Kidney epithelial cell (primary cell): Measurements from ENCODE around the gene B2M. TPM values are rescaled to one million over a fixed set of nuclear protein-coding genes. Genes with fewer than 3 reads are reported as not detected.
"Not testable (repeated sequence)": the region's sequence is repeated elsewhere in the genome, so short reads cannot be mapped to it uniquely, and the experiment has no call there.

Experiments
- DNase-seq: peaks from one replicate; pipeline ENCODE4 v3.0.0-alpha.2; 2010; ENCODE audit warnings: low read depth
- H3K27me3 ChIP-seq: 2 replicates; pipeline ENCODE4 v1.6.0; 2011; ENCODE audit warnings: low read length; ENCODE audit not compliant: control insufficient read depth, insufficient read depth
- H3K36me3 ChIP-seq: 2 replicates; pipeline ENCODE4 v1.5.1; 2011; ENCODE audit warnings: low read length; ENCODE audit not compliant: control insufficient read depth, insufficient read depth
- H3K4me3 ChIP-seq: 2 replicates; pipeline ENCODE4 v1.5.1; 2011; ENCODE audit warnings: low read depth, mild to moderate bottlenecking, control low read depth, low read length
- CTCF ChIP-seq: IDR thresholded peaks from 2 replicates; pipeline ENCODE4 v1.5.1; 2011; ENCODE audit warnings: mild to moderate bottlenecking, moderate library complexity, low read length, control low read depth, inconsistent platforms; ENCODE audit not compliant: insufficient read depth, poor library complexity, severe bottlenecking
- total RNA-seq: library from RNA; depleted of rRNA; stranded (reverse); fragments of >200 nt; gene quantifications from 2 replicates; pipeline ENCODE4 v1.2.3, GENCODE V29; 2015

Gene B2M
- total RNA-seq, 1 donor from 2014 or later: 956 TPM

DNA sequence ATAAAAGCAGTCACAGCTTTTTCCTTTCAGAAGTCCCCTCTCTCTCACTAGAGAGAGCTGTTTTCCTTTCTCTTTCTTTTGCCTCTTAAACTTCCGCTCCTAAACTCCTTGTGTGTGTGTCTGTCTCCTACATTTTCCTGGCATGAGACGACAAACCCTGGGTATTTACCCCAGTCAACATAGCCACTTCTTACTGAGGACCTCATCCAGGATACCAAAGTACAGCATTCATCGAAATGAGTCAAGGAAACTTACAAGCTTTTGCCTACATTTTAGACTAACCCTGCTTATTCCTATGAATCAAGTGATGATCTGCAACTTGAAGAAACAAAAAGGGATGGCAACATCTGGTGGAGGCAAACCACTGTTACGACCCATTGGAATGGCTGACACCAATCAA is 16.9 kb upstream of the B2M start:
- Histone ChIP-seq H3K36me3 (no peaks in the 10 kb centered on the region), H3K27me3 (no peaks in the 10 kb centered on the region), H3K4me3 (no peak overlapping the region)
- no peak for TF ChIP-seq CTCF
- no peak for DNase-seq

DNA sequence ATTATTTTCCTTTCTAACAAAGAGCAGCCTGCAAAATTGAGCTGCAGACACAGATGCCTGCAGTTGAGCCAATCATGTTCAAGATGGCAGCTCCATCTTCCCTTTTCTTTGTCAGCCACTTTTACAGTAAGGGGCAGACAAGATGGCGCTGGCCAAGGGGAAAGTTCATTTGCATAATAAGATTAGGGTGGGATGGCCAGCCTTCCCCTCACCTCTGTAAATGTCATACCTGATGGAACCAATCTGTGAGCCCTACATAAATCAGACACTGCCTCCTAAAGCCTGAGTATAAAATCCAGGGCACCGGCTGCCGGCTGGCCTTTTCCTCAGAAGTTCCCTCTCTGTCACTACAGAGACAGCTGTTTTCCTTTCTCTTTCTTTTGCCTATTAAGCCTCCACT is 16.0 kb upstream of the B2M start:
- Histone ChIP-seq H3K4me3 (no peak overlapping the region), H3K27me3 (no peaks in the 10 kb centered on the region), H3K36me3 (no peaks in the 10 kb centered on the region)
- DNase-seq: no peak
- TF ChIP-seq CTCF: no peak

DNA sequence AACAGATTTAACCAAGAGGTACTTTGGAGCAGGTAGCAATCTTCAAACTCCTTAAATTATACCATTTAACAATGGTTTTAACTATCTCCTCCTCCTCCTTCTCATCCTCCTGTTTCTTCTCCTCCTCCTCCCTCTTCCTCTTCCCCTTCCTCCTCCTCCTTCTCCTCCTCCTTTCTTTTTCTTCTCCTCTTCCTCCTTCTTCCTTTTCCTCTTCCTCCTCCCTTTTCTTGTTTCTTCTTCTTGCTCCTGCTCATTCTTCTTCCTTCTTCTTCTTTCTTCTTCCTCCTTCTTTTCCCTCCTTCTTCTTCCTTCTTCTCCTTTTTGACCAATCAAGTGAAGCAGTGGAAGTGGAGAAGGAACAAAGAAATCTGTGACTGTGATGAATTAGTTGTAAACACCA is 14.3 kb upstream of the B2M start:
- Histone ChIP-seq H3K4me3 (no peak overlapping the region), H3K27me3 (no peaks in the 10 kb centered on the region), H3K36me3 (no peaks in the 10 kb centered on the region)
- no peak for TF ChIP-seq CTCF
- no peak for DNase-seq

DNA sequence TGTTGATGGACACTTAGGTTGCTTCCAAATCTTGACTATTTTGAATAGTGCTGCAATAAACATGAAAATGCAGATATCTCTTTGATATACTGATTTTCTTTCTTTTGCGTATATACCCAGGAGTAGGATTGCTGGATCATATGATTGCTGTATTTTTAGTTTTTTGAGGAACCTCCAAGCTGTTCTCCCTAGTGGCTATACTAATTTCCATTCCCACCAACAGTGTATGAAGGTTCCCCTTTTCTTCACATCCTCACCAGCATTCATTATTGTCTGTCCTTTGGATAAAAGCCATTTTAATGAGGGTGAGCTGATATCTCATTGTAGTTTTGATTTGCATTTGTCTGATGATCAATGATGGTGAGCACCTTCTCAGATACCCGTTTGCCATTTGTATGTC is 12.7 kb upstream of the B2M start:
- DNase-seq: no peak
- H3K4me3 ChIP-seq: no peak overlapping the region
- no peaks in the 10 kb centered on the region for H3K36me3 ChIP-seq
- TF ChIP-seq CTCF: no peak
- H3K27me3 ChIP-seq: no peaks in the 10 kb centered on the region

- H3K27me3 ChIP-seq, H3K4me3 ChIP-seq, DNase-seq, H3K36me3 ChIP-seq: not testable (repeated sequence)
These were observed 10.6 kb upstream of the B2M start for GRCh38 chr15:44700676-44701075.

DNA sequence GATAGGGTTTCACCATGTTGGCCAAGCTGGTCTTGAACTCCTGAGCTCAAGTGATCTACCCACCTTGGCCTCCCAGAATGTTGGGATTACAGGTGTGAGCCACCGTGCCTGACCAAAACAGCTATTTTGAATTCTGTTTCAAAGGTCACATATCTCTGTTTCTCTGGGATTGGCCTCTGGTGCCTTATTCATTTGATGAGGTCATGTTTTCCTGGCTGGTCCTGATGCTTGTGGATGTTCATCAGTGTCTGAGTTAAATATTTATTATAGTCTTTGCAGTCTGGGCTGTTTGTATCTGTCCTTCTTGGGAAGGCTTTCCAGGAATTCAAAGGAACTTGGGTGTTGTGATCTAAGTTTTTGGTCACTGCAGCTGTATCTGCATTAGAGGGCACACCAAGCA is 5.3 kb upstream of the B2M start:
- no peak for DNase-seq
- Histone ChIP-seq H3K4me3 (no peak overlapping the region), H3K36me3 (no peaks in the 10 kb centered on the region), H3K27me3 (no peaks in the 10 kb centered on the region)
- no peak for TF ChIP-seq CTCF
